Stimulated activated CD8-positive, alpha-beta memory T cell treated with anti-CD3 and anti-CD28 coated beads, Interleukin-4, amount 100 ng/mL, for 4 hours (primary cell): ENCODE data around the gene EHMT2.
"Not testable (repeated sequence)": the region's sequence is repeated elsewhere in the genome, so short reads cannot be mapped to it uniquely, and the experiment has no call there.

Experiments
- DNase-seq, 2 donors: peaks; one replicate each; pipeline ENCODE4 v3.0.0-alpha.2; 2020; ENCODE audit warnings: low read depth in 2 of 2, low spot score in 1 of 2

Gene EHMT2

GRCh38 chr6:31897612-31898382 is at the start of gene EHMT2:
Gene EHMT2, minus strand, starts transcription at chr6:31897698. Its CDS starts 21 bp downstream, at chr6:31897677.
- peak; percentile 42 to 63 for DNase-seq

GRCh38 chr6:31947070-31947675 is 49.7 kb upstream of the EHMT2 start:
- no peak for DNase-seq

GRCh38 chr6:31946370-31946885 is 48.9 kb upstream of the EHMT2 start:
- DNase-seq: no peak

- no peak for DNase-seq
Observed at GRCh38 chr6:31945507-31946369, 48.2 kb upstream of the EHMT2 start, which contains the start of gene CFB. Gene CFB, plus strand, starts transcription at chr6:31946095. Its CDS starts 127 bp downstream, at chr6:31946222.

- DNase-seq: no peak
Observed at GRCh38 chr6:31945154-31945506, 47.6 kb upstream of the EHMT2 start.

GRCh38 chr6:31943742-31944141 is 46.2 kb upstream of the EHMT2 start:
- no peak for DNase-seq

- no peak for DNase-seq
Observed at GRCh38 chr6:31940256-31940664, 42.8 kb upstream of the EHMT2 start.

- DNase-seq: no peak
Observed at GRCh38 chr6:31935823-31936222, 38.3 kb upstream of the EHMT2 start.

- DNase-seq: no peak
Observed at GRCh38 chr6:31935021-31935420, 37.5 kb upstream of the EHMT2 start.

- no peak for DNase-seq
Observed at GRCh38 chr6:31933537-31933936, 36.0 kb upstream of the EHMT2 start.

- DNase-seq: not testable (repeated sequence)
Observed at GRCh38 chr6:31932137-31932536, 34.6 kb upstream of the EHMT2 start.

GRCh38 chr6:31930962-31931361 is 33.5 kb upstream of the EHMT2 start:
- no peak for DNase-seq

- DNase-seq: no peak
Observed at GRCh38 chr6:31928672-31928939, 31.1 kb upstream of the EHMT2 start.

GRCh38 chr6:31927863-31928671 is 30.6 kb upstream of the EHMT2 start:
- DNase-seq: no peak

GRCh38 chr6:31927242-31927862 is 29.9 kb upstream of the EHMT2 start, which contains the start of gene C2:
Gene C2, plus strand, starts transcription at chr6:31927717. Its CDS starts 36 bp downstream, at chr6:31927753.
- DNase-seq: no peak

GRCh38 chr6:31922942-31923341 is 25.4 kb upstream of the EHMT2 start:
- DNase-seq: no peak

GRCh38 chr6:31920811-31921210 is 23.3 kb upstream of the EHMT2 start:
- DNase-seq: no peak

- DNase-seq: no peak
Observed at GRCh38 chr6:31919624-31920303, 22.3 kb upstream of the EHMT2 start.

GRCh38 chr6:31918069-31918720 is 20.7 kb upstream of the EHMT2 start:
- DNase-seq: no peak
